Gastrocnemius medialis (tissue), 4 donors: ENCODE measurements around the gene PHACTR1.

Source experiments
- POLR2A ChIP-seq, 2 donors: fragments of 450-650 bp; IDR thresholded peaks; one replicate each; pipeline ENCODE4 v1.6.1; 2017; ENCODE audit warnings: antibody characterized with exemption in 2 of 2, mild to moderate bottlenecking in 2 of 2, moderate library complexity in 2 of 2
- TF ChIP-seq, protein P1 (sequence below), 5 experiments: fragments of 450-650 bp in 3 of 5; fragments of 200-600 bp in 2 of 5; sonication (generic) in 2 of 5; IDR thresholded peaks in 4 of 5; conservative IDR thresholded peaks in 1 of 5; 1 replicate in 4 of 5; 2 replicates in 1 of 5; pipeline ENCODE4 v1.5.1; 2016 to 2019; ENCODE audit warnings: antibody characterized with exemption in 5 of 5, mild to moderate bottlenecking in 3 of 5, moderate library complexity in 3 of 5

- no peak for TF ChIP-seq POLR2A (IDR thresholded peaks at IDR 0.05)
- TF ChIP-seq, protein P1, sequence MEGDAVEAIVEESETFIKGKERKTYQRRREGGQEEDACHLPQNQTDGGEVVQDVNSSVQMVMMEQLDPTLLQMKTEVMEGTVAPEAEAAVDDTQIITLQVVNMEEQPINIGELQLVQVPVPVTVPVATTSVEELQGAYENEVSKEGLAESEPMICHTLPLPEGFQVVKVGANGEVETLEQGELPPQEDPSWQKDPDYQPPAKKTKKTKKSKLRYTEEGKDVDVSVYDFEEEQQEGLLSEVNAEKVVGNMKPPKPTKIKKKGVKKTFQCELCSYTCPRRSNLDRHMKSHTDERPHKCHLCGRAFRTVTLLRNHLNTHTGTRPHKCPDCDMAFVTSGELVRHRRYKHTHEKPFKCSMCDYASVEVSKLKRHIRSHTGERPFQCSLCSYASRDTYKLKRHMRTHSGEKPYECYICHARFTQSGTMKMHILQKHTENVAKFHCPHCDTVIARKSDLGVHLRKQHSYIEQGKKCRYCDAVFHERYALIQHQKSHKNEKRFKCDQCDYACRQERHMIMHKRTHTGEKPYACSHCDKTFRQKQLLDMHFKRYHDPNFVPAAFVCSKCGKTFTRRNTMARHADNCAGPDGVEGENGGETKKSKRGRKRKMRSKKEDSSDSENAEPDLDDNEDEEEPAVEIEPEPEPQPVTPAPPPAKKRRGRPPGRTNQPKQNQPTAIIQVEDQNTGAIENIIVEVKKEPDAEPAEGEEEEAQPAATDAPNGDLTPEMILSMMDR (IDR thresholded peaks at IDR 0.05 in 4 of 5, conservative IDR thresholded peaks at IDR 0.05 in 1 of 5): no peak
Observed at GRCh38 chr6:12935637-12936036, 219.1 kb downstream of the PHACTR1 start.
